A673 (cell line): Measurements from ENCODE around the gene RNF34. TPM values are rescaled to one million over a fixed set of nuclear protein-coding genes. Genes with fewer than 3 reads are reported as not detected.

ENCODE experiments used
- BruUV-seq: library from RNA; stranded (reverse); fragments of 400-500 nt; replicated peaks from 2 replicates; lab custom pipeline; 2021; lab: Mats Ljungman, UMichigan
- CTCF ChIA-PET: fragments of 300-600 bp; sonication (Branson Sonifier 250); formaldehyde crosslinking; loops from one replicate; lab custom pipeline; 2022; ENCODE audit warnings: antibody characterized with exemption; lab: Charles Lee
- POLR2A ChIA-PET: fragments of 300-600 bp; sonication (Branson Sonifier 250); formaldehyde crosslinking; loops from one replicate; lab custom pipeline; 2022; ENCODE audit warnings: antibody characterized with exemption; ENCODE audit not compliant: low non-redundant PET; lab: Charles Lee
- DNase-seq: peaks from one replicate; pipeline ENCODE4 v3.0.0-alpha.2; 2015; ENCODE audit warnings: low spot score
- H3K27ac ChIP-seq: fragments of 200-600 bp; sonication (generic); 2 replicates; pipeline ENCODE4 v1.5.1; 2016; ENCODE audit warnings: mixed run types, low read depth, mild to moderate bottlenecking, mixed read lengths, antibody characterized with exemption, low read length; ENCODE audit not compliant: poor library complexity, severe bottlenecking
- H3K27me3 ChIP-seq: fragments of 200-600 bp; sonication (generic); replicated peaks from 2 replicates; pipeline ENCODE4 v1.6.1; 2017; ENCODE audit warnings: mixed run types, low read depth, mild to moderate bottlenecking, mixed read lengths, antibody characterized with exemption, low read length; ENCODE audit not compliant: insufficient read depth, poor library complexity
- H3K36me3 ChIP-seq: fragments of 200-600 bp; sonication (generic); 2 replicates; pipeline ENCODE4 v1.6.1; 2016; ENCODE audit warnings: mixed run types, mild to moderate bottlenecking, mixed read lengths, antibody characterized with exemption, low read length; ENCODE audit not compliant: insufficient read depth, poor library complexity, severe bottlenecking
- H3K4me1 ChIP-seq: fragments of 200-600 bp; sonication (generic); 2 replicates; pipeline ENCODE4 v1.6.1; 2017; ENCODE audit warnings: mixed run types, mild to moderate bottlenecking, mixed read lengths, antibody characterized with exemption, low read length; ENCODE audit not compliant: insufficient read depth, poor library complexity, severe bottlenecking
- H3K4me3 ChIP-seq: fragments of 200-600 bp; sonication (generic); 2 replicates; pipeline ENCODE4 v1.5.1; 2016; ENCODE audit warnings: low read depth, mixed run types, mild to moderate bottlenecking, mixed read lengths, low read length; ENCODE audit not compliant: poor library complexity, severe bottlenecking
- H3K9me3 ChIP-seq: fragments of 200-600 bp; sonication (generic); 2 replicates; pipeline ENCODE4 v1.6.1; 2016; ENCODE audit warnings: mixed run types, low read depth, mild to moderate bottlenecking, mixed read lengths, antibody characterized with exemption, low read length; ENCODE audit not compliant: poor library complexity, severe bottlenecking
- CTCF ChIP-seq: fragments of 300-800, 200-600 bp; sonication (generic); conservative IDR thresholded peaks from 2 replicates; pipeline ENCODE4 v1.5.1; 2017; ENCODE audit warnings: low read depth, mild to moderate bottlenecking, antibody characterized with exemption, low read length, moderate library complexity, mixed read lengths
- EZH2 ChIP-seq: fragments of 200-600 bp; sonication (generic); IDR thresholded peaks from 2 replicates; pipeline ENCODE4 v1.6.1; 2017; ENCODE audit warnings: borderline replicate concordance, low read depth, mild to moderate bottlenecking, mixed read lengths, antibody characterized with exemption, low read length; ENCODE audit not compliant: poor library complexity, severe bottlenecking
- intact Hi-C: fragments of 100-400 bp; cut with micrococcal nuclease; formaldehyde crosslinking; loops from one replicate; pipeline ENCODE4 v1.10.0; 2022; ENCODE audit not compliant: unreplicated experiment
- total RNA-seq: library from RNA; stranded (reverse); gene quantifications from 2 replicates; pipeline ENCODE4 v1.2.3, GENCODE V29; 2021

RNF34 gene
- total RNA-seq, 1 experiment from 2014 or later: 54.6 TPM

GRCh38 chr12:121443911-121444841 lies 44.3 kb downstream of the RNF34 start:
- no peak for DNase-seq
- no peak overlapping the region for H3K27ac ChIP-seq
- ChIA-PET CTCF (interaction anchor here (1.3 kb wide), 1 partner anchor 17 kb away, joined by 3 read pairs; no protein-coding TSS in a partner anchor), POLR2A (no interaction called here)
- intact Hi-C loops: loop anchor here (2.0 to 5.0 kb wide), 2 partner anchors 109 to 382 kb away; no protein-coding TSS in a partner anchor
- H3K4me1 ChIP-seq: no peaks in the 10 kb centered on the region
- H3K9me3 ChIP-seq: no peaks in the 10 kb centered on the region
- no peak overlapping the region for H3K4me3 ChIP-seq
- peaks cover 37% of the 10 kb centered on the region for H3K36me3 ChIP-seq
- H3K27me3 ChIP-seq: no peaks in the 10 kb centered on the region
- TF ChIP-seq EZH2: no peak
- TF ChIP-seq CTCF: no peak
- BruUV-seq: no TSS peak

DNA sequence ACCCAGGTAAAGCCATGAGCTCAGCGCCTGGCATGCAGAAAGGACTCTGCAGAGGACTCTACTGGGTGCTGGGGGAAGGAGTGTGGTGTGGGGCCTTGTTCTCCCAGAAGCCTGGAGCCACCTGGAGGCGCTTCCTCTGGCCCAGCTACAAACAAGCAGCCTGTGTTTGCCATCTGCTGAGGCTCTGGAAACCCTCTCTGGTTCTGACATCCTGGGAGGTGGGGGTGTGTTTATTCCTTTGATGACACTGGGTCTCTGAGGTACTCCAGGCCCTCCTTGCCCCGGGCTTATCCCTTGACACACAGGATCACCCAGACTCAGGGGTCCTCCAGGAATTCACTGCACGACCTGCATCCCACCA lies 44.9 kb downstream of the RNF34 start:
- no peak for TF ChIP-seq EZH2
- no peak for TF ChIP-seq CTCF
- intact Hi-C loops: loop anchor here (5.0 kb wide), 1 partner anchor 383 kb away; no protein-coding TSS in a partner anchor
- no peak overlapping the region for H3K27ac ChIP-seq
- no peak for DNase-seq
- POLR2A ChIA-PET: no interaction called here
- no peak overlapping the region for H3K4me3 ChIP-seq
- H3K9me3 ChIP-seq: no peaks in the 10 kb centered on the region
- CTCF ChIA-PET: interaction anchor here (0.6 kb wide), 1 partner anchor 104 kb away, joined by 6 read pairs; no protein-coding TSS in a partner anchor
- no peaks in the 10 kb centered on the region for H3K4me1 ChIP-seq
- no peaks in the 10 kb centered on the region for H3K27me3 ChIP-seq
- H3K36me3 ChIP-seq: peaks cover 31% of the 10 kb centered on the region
- BruUV-seq: no TSS peak

- no peak overlapping the region for H3K4me3 ChIP-seq
- no peaks in the 10 kb centered on the region for H3K27me3 ChIP-seq
- peaks cover 14% of the 10 kb centered on the region for H3K36me3 ChIP-seq
- no TSS peak for BruUV-seq
- H3K27ac ChIP-seq: no peak overlapping the region
- no peaks in the 10 kb centered on the region for H3K4me1 ChIP-seq
- CTCF ChIA-PET: no interaction called here
- H3K9me3 ChIP-seq: no peaks in the 10 kb centered on the region
- POLR2A ChIA-PET: no interaction called here
- no peak for DNase-seq
- intact Hi-C loops: no loop called here
- no peak for TF ChIP-seq EZH2
- TF ChIP-seq CTCF: no peak
Observed at GRCh38 chr12:121446750-121447149, 46.8 kb downstream of the RNF34 start.
